ENCODE measurements around the gene SLC22A4.

The SLC22A4 gene

DNA sequence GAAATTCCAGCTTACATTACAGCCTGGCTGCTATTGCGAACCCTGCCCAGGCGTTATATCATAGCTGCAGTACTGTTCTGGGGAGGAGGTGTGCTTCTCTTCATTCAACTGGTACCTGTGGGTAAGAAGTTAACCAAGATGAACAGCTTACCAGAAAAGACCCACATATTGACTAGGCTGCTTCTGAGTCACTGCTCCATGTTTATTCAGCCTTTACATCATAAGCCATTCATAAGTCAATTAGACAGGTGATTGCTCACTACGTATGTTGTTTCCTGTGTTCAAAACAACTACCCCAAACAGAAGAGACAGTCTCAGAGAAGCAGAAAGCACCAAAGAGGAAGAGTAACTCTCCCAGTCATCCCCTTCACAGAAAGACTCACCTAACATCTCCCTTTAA, 40.6 kb downstream of the SLC22A4 start:
- DNase-seq (ENCODE audit: low read depth in 3 of 3, low spot score in 1 of 3): no peak

- DNase-seq (ENCODE audit: low read depth in 3 of 3, low spot score in 1 of 3): no peak
These were observed 41.2 kb downstream of the SLC22A4 start for GRCh38 chr5:132335402-132335801.

DNA sequence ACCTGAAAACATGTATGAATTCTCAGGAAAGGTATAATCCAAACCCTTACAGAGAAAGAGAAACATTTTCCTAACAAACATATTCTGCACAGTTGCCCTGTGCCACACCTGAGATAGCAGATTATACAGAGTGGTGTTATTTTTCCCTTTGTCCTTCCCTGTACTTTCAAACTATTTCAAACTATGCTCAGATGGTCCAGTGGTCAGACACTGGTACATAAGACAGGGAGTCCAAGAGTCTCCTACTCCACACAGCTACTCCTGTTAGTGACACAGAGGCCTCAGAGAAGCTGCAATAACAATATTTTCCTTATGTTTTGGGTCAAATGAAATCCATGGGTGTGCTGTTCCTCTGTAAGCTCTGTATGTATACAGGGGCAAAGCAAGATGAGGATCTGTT, 45.3 kb downstream of the SLC22A4 start:
- no peak for DNase-seq (ENCODE audit: low read depth in 3 of 3, low spot score in 1 of 3)

DNA sequence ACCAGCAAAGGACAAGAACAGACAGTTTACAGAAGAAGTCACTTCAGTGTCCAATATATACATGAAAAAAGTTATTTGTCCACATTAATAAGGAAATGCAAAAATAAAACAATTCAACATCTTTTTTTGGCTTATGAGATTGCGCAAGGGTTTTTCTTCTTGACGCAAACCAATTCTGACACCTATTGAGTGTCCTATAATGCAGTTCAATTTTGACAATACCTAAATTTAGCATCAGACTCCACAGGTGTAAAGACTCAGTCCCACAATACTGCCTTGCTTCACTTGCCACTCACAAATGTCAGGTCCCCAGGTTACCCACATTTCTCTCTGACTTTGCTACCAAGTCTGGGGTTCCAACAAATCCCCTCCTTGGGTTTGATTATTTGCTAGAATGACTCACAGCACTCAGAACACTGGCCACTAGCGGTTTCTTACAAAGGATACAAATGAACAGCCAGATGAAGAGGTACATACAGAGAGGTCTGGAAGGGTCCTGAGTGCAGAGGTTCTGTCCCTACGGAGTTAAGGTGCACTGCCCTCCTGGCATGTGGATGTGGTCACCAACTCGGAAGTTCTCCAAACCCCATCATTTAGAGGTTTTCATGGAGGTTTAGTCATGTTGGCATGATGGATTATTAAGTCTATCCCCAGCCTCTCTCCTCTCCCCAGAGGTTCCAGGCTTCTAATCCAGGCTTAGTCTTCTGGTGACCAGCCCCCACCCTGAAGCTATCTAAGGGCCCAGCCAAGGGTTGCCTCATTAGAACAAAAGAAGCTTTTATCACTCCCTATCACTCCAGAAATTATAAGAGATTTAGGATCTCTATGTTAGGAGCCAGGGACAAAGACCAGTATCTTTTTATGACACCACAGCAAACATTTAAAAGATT, 48.3 kb downstream of the SLC22A4 start:
- DNase-seq (ENCODE audit: low read depth in 3 of 3, low spot score in 1 of 3): no peak

DNA sequence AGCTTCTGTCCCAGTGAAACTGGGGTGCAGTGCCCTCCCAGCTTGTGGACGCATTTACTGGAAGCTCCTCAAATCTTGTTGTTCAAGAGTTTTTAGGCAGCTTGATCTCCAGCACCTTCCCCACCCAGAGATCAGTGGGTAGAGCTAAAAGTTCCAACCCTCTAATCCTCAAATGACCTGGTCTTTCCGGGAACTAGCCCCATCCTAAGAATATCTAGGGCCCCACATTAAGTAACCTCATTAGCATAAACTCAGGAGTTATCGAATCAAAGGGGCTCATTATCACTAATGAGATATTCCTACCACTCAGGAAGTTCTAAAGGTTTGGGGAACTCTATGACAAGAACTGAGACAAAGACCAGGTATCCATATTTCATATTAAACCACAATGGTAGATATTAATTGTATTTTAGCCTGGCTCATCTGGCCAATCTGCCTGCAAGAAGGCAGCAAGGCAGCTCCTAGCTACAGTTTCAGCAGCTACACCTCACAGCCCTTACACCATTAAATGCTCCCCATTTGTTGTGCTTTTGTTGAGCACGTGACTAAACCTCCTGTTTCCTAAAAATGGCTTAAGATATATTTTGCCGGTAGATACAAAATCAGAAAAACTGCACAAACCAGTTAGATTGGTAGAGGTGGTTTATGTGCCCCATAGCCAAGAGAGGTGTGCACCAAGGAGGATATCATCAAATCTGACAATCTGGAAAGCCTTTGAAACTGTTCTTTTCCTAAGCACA, 50.8 kb downstream of the SLC22A4 start:
- DNase-seq (ENCODE audit: low read depth in 3 of 3, low spot score in 1 of 3): no peak

GRCh38 chr5:132353486-132353995, 59.3 kb downstream of the SLC22A4 start:
- DNase-seq (ENCODE audit: low read depth in 3 of 3, low spot score in 1 of 3): no peak

DNA sequence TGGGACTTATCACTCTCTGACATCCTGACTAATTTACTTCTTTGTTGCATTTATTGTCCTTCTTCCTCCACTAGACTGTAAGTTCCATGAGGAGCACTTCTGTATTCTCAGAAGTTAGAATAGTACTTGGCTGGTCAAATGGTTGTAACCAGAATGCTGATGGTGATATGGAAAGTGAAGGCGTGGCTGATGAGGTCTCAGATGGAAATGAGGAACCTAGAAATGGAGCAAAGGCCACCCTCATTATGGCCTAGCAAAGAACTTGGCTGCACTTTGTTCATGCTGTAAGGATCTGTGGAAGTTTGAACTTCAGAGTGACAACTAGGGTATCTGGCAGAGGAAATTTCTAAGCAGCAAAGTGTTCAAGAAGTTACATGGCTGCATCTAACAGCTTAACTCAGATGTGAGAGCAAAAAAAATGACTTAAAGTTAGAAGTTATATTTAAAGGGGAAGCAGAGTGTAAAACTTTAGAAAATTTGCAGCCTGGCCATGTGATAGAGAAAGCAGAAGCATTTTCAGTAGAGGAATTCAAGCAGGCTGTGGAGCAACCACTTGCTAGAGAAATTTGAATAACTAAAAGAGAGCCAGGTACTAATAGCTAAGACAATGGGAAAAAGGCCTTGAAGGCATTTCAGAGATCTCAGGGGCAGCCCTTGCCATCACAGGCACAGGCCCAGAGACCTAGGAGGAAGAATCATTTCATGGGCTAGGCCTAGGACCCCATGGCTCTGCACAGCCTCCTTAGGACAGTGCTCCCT, 60.4 kb downstream of the SLC22A4 start:
- no peak for DNase-seq (ENCODE audit: low read depth in 3 of 3, low spot score in 1 of 3)

- no peak for DNase-seq (ENCODE audit: low read depth in 3 of 3, low spot score in 1 of 3)
These were observed 61.1 kb downstream of the SLC22A4 start for GRCh38 chr5:132355140-132355765.

GRCh38 chr5:132358775-132359174, 64.6 kb downstream of the SLC22A4 start:
- DNase-seq (ENCODE audit: low read depth in 3 of 3, low spot score in 1 of 3): no peak

DNA sequence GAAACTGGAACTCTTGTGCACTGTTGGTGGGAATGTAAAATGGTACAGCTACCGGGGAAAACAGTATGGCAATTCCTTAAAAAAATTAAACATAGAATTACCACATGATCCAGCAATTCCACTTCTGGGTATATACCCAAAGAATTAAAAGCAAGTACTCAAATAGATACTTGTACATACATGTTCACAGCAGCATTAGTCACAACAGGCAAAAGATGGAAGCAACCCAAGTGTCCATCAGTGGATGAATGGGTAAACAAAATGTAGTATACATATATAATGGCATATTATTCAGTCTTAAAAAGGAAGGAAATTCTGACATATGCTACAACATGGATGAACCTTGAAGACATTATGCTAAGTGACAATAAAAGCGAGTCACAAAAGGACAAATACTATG, 67.9 kb downstream of the SLC22A4 start:
- no peak for DNase-seq (ENCODE audit: low read depth in 3 of 3, low spot score in 1 of 3)

- no peak for DNase-seq (ENCODE audit: low read depth in 3 of 3, low spot score in 1 of 3)
These were observed 69.4 kb downstream of the SLC22A4 start for GRCh38 chr5:132363431-132364112.

GRCh38 chr5:132364319-132364718, 70.1 kb downstream of the SLC22A4 start:
- no peak for DNase-seq (ENCODE audit: low read depth in 3 of 3, low spot score in 1 of 3)

DNA sequence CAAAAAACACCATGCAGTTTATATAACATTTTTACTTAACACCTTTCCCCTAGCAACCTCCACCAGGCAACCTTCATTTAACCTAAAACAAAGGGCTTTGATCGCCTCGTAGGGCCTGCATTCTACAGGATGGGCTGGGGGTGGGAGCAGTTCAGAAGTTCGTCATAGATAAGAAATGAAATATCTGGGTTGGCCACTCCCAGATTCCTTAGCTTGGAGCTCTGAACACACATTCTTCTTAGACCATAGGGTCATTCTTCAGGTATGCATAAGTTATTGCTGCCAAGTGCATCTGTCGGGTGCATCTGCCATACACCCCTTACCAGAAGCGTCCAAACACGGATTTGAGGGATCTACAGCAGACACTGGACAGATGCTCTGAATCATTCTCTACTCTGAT, 71.0 kb downstream of the SLC22A4 start:
- DNase-seq (ENCODE audit: low read depth in 3 of 3, low spot score in 1 of 3): no peak

DNA sequence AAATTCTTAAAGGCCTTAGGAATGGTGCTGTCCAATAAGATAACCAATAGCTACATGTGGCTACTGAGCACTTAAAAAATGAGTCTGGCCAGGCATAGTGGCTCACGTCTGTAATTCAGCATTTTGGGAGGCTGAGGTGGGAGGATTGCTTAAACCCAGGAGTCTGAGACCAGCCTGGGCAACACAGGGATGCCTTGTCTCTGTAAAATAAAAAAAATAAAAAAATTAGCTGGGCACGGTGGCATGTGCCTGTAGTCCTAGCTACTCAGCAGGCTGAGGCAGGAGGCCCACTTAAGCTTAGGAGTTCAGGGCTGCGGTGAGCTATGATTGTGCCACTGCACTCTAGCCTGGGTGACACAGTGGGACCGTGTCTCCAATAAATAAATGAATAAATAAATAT, 74.0 kb downstream of the SLC22A4 start:
- DNase-seq (ENCODE audit: low read depth in 3 of 3, low spot score in 1 of 3): no peak

DNA sequence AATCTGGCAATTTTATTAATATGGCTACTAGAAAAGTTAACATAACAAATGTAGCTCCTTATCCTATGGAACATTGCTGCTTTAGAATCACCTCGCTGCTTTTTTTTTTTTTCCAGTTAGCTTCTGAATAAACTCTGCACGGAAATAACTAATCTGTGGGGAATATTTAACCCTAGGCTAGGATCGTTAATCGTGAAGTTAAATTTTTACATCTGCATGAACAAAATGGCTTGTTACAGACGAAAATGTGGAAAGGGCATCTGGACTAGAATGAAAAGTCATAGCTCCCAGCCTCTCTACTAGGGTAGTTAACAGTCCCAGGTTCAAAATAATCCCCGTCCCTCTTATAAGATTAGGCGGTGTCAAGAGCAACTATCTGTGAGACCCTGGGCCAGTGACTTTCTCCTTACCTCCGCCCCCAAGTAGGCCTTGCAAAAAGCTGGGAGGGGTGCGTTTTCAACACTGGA, 74.8 kb downstream of the SLC22A4 start:
- no peak for DNase-seq (ENCODE audit: low read depth in 3 of 3, low spot score in 1 of 3)

DNA sequence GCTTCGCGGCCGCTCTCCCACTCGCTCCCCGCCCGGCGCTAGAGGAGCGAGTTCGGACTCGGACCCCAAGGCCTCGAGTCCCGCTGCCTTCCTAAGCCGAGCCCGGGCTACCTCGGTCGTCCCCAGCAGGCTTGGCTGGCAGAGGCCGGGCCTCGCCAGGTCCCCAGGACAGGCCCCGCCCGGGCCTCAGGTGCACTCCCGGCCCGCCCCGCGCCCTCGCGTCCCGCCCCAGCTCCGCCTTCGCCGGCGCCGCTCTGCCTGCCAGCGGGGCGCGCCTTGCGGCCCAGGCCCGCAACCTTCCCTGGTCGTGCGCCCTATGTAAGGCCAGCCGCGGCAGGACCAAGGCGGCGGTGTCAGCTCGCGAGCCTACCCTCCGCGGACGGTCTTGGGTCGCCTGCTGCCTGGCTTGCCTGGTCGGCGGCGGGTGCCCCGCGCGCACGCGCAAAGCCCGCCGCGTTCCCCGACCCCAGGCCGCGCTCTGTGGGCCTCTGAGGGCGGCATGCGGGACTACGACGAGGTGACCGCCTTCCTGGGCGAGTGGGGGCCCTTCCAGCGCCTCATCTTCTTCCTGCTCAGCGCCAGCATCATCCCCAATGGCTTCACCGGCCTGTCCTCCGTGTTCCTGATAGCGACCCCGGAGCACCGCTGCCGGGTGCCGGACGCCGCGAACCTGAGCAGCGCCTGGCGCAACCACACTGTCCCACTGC, 75.4 kb downstream of the SLC22A4 start, which contains the start of gene SLC22A5:
Gene SLC22A5, plus strand, starts transcription at position 237 of the 707 bp plus-strand sequence. Its CDS starts 263 bp downstream, at position 500.
- peak; percentile 31 to 68 (median 36) for DNase-seq (ENCODE audit: low read depth in 3 of 3, low spot score in 1 of 3)

GRCh38 chr5:132370181-132370970, 76.2 kb downstream of the SLC22A4 start:
- no peak for DNase-seq (ENCODE audit: low read depth in 3 of 3, low spot score in 1 of 3)

DNA sequence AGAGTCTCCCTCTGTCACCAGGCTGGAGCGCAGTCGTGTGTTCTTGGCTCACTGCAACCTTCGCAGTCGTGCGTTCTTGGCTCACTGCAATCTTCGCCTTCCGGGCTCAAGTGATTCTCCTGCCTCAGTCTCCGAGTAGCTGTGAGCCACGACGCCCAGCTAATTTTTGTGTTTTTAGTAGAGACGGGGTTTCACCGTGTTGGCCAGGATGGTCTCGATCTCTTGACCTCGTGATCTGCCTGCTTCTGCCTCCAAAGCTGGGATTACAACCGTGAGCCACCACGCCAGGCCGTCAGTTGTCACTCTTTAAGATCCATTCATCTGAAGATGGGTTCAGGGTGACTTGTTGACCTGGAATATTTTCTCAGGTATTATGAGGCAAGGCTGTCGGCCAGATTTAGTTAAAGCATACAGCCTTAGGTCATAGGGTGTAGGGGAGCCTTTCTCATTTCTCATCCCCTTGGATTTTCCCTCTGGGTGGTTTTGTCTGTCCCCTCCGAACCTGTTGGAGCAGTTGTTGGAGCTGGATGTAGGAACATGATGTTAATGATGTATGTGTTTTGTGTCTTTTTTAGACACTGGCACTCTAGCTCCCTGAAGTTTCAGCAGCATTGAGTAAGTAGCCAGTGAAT, 76.9 kb downstream of the SLC22A4 start:
- DNase-seq (ENCODE audit: low read depth in 3 of 3, low spot score in 1 of 3): no peak
